RWPE1 (cell line): ENCODE measurements around the gene ERF.

Experiments
- CTCF ChIA-PET: fragments of 350-600 bp; sonication (Branson Sonifier 250); formaldehyde crosslinking; extraction: SDS; loops from one replicate; lab custom pipeline; 2021; lab: Yijun Ruan, JAX
- POLR2A ChIA-PET: fragments of 400-600 bp; formaldehyde crosslinking; extraction: SDS; loops from one replicate; lab custom pipeline; 2020; ENCODE audit warnings: antibody characterized with exemption; ENCODE audit not compliant: low non-redundant PET; lab: Yijun Ruan, JAX
- DNase-seq: peaks from one replicate; pipeline ENCODE4 v3.0.0; 2012; ENCODE audit warnings: low spot score
- H3K27ac ChIP-seq: fragments of 450-650 bp; 2 replicates; pipeline ENCODE4 v1.5.1; 2017
- CTCF ChIP-seq: fragments of 450-650 bp; conservative IDR thresholded peaks from 2 replicates; pipeline ENCODE4 v1.5.1; 2017; ENCODE audit warnings: low read depth, mild to moderate bottlenecking

ERF gene

GRCh38 chr19:42288881-42289555 lies 34.1 kb upstream of the ERF start:
- no peak for DNase-seq
- POLR2A ChIA-PET: no interaction called here
- peak overlapping the region; percentile 100 for H3K27ac ChIP-seq
- no peak for TF ChIP-seq CTCF
- CTCF ChIA-PET: interaction anchor here (0.7 to 1.6 kb wide), 3 partner anchors 11 to 33 kb away, joined by 3 to 5 read pairs (median 3); partner anchors contain the start of gene TMEM145

- TF ChIP-seq CTCF: no peak
Observed at GRCh38 chr19:42288387-42288786, 33.5 kb upstream of the ERF start.

GRCh38 chr19:42287827-42288107 lies 32.8 kb upstream of the ERF start:
- peak overlapping the region; percentile 100 for H3K27ac ChIP-seq
- TF ChIP-seq CTCF: no peak
- ChIA-PET CTCF (interaction anchor here (1.1 kb wide), 1 partner anchor 10 kb away, joined by 3 read pairs; no protein-coding TSS in a partner anchor), POLR2A (interaction anchor here (1.1 kb wide), 1 partner anchor 9 kb away, joined by 3 read pairs; no protein-coding TSS in a partner anchor)
- no peak for DNase-seq

More at GRCh38 chr19:42288387-42288786, 33.5 kb upstream of the ERF start:
- ChIA-PET POLR2A (interaction anchor here (1.1 kb wide), 1 partner anchor 8 kb away, joined by 3 read pairs; no protein-coding TSS in a partner anchor), CTCF (interaction anchor here (0.7 to 1.1 kb wide), 2 partner anchors 11 to 25 kb away, joined by 3 to 5 read pairs; partner anchors contain the start of gene TMEM145)
- no peak for DNase-seq
- peak overlapping the region; percentile 100 for H3K27ac ChIP-seq

- no peak for TF ChIP-seq CTCF
- POLR2A ChIA-PET: interaction anchor here (1.1 kb wide), 1 partner anchor 9 kb away, joined by 3 read pairs; no protein-coding TSS in a partner anchor
- CTCF ChIA-PET: no interaction called here
- DNase-seq: no peak
- H3K27ac ChIP-seq: peak overlapping the region; percentile 100
Observed at GRCh38 chr19:42287017-42287826, 32.3 kb upstream of the ERF start.

- POLR2A ChIA-PET: no interaction called here
- DNase-seq: no peak
- CTCF ChIA-PET: interaction anchor here (1.2 kb wide), 1 partner anchor 152 kb away, joined by 3 read pairs; no protein-coding TSS in a partner anchor
- H3K27ac ChIP-seq: peak overlapping the region; percentile 100
- TF ChIP-seq CTCF: no peak
Observed at GRCh38 chr19:42286349-42287016, 31.6 kb upstream of the ERF start.

GRCh38 chr19:42285988-42286348 lies 31.0 kb upstream of the ERF start:
- CTCF ChIA-PET: interaction anchor here (1.2 kb wide), 1 partner anchor 153 kb away, joined by 3 read pairs; no protein-coding TSS in a partner anchor
- no peak for TF ChIP-seq CTCF
- peak overlapping the region; percentile 100 for H3K27ac ChIP-seq
- DNase-seq: no peak
- POLR2A ChIA-PET: no interaction called here
